SW 1271 (cell line): ENCODE measurements around the gene NUDT10.
"Not testable (repeated sequence)": the region's sequence is repeated elsewhere in the genome, so short reads cannot be mapped to it uniquely, and the experiment has no call there.

Experiments used
- DNase-seq, 2 experiments: peaks; one replicate each; lab custom pipeline; 2025; lab: John Stamatoyannopoulos, UW

NUDT10 gene

DNA sequence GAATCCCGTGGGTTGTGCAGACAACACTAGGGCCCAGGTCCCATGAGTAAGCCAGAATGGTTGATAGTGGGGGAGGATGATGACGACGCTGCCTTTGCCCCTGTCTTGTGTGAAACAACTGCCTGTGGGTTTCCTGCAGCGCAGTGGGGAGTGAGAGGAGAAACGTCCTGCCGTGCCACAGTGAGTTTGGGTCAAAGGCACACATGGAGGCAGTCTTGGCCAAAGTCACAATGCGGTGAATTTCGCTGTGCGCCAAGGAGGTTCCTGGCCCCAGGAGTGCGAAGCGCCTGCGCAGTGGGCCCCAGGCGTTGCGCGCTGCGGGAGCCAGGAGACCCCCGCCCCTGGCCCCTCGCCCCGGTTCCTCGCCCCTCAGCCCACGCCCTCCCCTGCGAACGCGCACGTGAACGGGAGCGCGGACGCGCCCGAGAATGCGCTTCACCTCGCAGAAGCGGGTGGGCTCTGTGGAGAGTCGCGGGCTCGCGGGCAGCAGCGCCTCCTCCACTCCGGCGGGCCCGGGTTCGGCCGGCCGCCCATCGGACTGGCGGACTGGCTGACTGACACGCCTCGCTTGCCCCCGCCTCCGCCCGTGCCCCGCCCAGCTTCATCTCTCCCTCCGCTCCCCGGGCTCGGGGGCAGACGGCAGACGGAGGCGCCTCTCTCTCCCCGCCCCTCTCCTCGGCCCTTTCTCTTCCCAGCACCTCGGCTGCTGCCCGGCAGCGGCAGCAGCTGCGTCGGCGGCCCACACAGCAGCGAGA lies at the start of gene NUDT10:
NUDT10 (plus strand) TSS at position 635 of the 755 bp plus-strand sequence. CDS start 144 bp downstream, outside the sequence.
- DNase-seq, result no peak

DNA sequence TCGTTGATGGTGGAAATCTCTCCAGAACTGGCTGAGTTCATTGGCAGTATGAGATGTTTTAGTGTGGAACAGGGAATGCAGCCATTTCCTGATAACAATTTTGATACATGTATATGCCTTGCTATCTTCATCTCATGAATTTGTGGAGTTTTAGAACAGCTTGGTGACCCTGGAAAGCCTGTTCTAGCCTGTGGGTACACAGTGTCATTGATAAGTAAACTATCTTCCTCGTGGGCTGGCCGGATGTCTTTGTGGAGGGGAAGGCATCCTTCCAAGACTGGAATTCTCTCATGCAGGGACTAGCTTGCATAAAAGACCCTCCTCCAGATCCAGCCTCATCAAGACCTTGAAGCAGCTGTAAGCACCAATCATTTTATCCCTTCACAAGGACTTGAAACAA lies 40.2 kb upstream of the NUDT10 start:
- DNase-seq, result no peak

DNA sequence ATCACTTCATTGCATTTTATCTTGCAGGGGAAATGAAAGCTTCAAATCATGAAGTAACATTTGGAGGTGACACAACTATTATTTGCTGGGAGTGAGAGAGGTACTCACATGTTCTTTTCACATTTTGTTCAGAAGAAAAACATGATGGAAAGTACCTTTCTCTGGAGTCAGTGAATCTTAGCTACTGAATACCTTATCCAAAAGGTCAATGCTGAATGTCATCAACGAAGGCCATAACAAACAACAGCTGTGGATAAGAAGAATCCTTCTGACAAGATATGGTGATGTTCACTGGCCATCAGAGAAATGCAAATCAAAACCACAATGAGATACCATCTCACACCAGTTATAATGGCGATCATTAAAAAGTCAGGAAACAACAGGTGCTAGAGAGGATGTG lies 36.5 kb upstream of the NUDT10 start:
- DNase-seq, result no peak

DNA sequence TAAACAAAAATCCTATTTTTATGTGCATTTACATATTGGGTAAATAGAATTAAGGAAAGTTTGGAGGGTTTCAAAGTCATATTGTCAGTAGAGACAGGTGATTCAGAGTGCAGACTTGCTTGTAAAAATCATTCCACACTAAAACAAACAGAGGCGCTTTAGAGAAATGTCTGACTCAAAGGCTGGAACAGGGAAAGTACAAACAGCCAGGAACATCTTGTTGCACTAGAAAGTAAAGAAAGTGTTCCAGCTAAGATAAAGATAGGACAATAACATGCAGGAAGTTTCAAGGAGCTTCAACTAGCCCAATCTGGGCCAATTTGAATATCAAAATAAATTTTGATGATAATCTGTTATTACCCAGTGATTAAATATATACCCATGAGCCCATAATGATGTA lies 16.4 kb upstream of the NUDT10 start:
- no peak for DNase-seq

DNA sequence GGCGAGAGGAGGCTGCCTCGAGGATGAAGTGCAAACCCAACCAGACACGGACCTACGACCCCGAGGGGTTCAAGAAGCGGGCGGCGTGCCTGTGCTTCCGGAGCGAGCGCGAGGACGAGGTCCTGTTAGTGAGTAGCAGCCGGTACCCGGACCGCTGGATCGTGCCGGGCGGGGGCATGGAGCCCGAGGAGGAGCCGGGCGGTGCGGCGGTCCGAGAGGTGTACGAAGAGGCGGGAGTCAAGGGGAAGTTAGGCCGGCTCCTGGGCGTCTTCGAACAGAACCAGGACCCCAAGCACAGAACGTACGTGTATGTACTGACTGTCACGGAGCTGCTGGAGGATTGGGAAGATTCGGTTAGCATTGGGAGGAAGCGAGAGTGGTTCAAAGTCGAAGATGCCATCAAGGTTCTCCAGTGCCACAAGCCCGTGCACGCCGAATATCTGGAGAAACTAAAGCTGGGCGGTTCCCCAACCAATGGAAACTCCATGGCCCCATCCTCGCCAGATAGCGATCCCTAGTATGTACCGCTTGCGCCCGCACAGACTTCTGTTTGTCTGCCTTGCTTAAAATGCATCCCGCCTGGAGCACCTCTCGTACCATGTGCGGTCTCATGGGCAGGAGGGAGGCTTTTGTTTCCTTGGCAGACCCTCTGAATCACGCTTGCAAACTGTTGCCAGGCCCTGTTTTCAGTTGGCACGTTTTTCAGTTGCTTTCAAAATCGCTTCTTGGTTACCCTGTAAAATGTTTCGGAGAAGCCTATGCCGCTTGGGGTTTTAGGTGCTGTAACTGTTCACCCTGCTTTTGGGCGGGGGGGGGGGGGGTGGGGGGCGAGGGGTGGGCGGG lies 542 bp downstream of the NUDT10 start:
- DNase-seq, result not testable (repeated sequence)

DNA sequence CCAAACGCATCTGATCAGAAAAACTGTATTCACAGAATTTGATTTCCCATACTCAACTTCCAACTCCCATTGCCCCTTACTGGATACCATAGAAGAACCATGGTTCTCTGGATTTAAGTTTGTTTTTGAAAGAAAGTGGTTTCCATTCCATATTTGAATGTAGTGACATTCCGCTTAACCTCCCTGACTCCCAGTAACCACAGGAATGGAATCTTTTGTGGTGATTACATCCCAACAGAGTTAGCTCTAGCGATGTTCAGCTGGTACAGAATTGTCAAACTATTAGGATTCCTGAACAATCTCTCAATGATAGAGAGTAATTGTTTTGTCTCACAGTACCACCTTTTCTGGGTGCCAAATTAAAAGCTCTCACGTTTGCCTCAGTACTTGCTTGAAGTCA lies 1.7 kb downstream of the NUDT10 start:
- no peak for DNase-seq

DNA sequence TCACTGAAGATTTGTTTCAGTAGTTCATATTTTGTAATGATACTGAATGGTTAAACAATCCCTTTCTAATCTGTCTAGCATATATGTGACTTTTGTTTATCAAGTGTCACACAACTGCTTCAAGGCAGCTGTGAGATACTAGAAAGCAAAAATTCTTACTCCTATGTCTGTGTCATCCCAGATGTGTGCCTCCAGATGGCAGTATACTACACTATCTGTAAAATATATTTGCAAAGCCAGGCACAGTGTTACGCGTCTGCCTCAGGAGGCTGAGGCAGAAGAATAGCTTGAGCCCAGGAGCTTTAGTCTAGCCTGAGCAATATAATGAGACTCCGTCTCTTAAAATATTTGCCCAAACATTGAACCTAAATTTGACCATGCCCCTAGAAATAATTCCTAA lies 4.0 kb downstream of the NUDT10 start:
- DNase-seq, result peak in 1 of 2 experiments; percentile 1

DNA sequence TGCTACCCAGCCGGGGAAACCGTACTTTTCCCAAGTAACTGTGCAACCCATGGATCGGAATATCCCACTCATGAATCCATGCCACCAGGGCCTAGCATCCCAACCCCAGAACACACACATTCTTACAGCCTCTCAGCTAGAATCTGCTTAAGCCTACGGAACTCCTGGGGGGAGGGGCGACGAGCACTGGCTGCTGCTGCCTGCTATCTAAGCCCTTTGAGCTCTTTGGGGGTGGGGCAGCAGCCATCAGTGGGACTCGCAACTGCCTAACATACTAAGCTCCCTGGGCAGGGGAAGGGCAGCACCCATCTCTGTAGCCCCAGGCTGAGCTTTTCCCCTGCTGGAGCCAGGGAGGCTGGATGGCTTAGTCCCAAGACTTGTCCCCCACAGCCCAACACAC lies 28.6 kb downstream of the NUDT10 start:
- DNase-seq, result no peak

DNA sequence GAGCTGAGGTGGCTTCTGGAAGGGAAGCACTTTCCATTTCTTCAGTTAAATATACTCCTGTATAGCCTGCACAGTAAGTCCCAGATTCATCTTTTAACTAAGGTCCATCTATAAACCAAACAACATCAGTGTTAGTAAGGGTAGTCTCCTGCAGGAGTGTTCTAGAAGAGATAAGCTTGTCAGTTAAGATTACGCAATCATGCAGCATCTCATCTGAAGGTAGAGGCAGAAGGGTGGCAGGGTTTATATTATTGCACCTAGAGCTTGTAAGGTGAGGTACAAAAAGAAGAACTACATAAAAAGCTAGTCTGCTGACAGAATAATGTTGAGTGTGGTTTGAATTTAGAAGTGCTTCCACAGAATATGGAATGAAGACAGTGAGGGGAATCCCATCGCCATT lies 44.0 kb downstream of the NUDT10 start:
- DNase-seq, result no peak
